H9 (cell line): ENCODE data around the gene TRPM2. TPM values are rescaled to one million over a fixed set of nuclear protein-coding genes. Genes with fewer than 3 reads are reported as not detected.

ENCODE experiments used
- DNase-seq: peaks from one replicate; pipeline ENCODE4 v3.0.0-alpha.2; 2017
- H2AFZ ChIP-seq: one replicate; pipeline ENCODE4 v1.6.1; 2013; ENCODE audit warnings: mild to moderate bottlenecking, low read length, control low read depth, moderate library complexity
- H2AK5ac ChIP-seq: 2 replicates; pipeline ENCODE4 v1.6.1; 2013; ENCODE audit warnings: low read length, control low read depth, mixed read lengths; ENCODE audit not compliant: insufficient read length
- H2BK120ac ChIP-seq: one replicate; pipeline ENCODE4 v1.6.1; 2013; ENCODE audit warnings: low read depth, mild to moderate bottlenecking, low read length, control low read depth, inconsistent platforms; ENCODE audit not compliant: poor library complexity, severe bottlenecking
- H2BK12ac ChIP-seq: 2 replicates; pipeline ENCODE4 v1.6.1; 2013; ENCODE audit warnings: low read length, control low read depth, mixed read lengths, low read depth; ENCODE audit not compliant: insufficient read length
- H2BK15ac ChIP-seq: 2 replicates; pipeline ENCODE4 v1.6.1; 2013; ENCODE audit warnings: low read depth, low read length, control low read depth
- H2BK20ac ChIP-seq: one replicate; pipeline ENCODE4 v1.6.1; 2013; ENCODE audit warnings: low read depth, mild to moderate bottlenecking, low read length, control low read depth, inconsistent platforms; ENCODE audit not compliant: poor library complexity, severe bottlenecking
- H2BK5ac ChIP-seq: 2 replicates; pipeline ENCODE4 v1.6.1; 2013; ENCODE audit warnings: low read length, control low read depth, mixed read lengths; ENCODE audit not compliant: insufficient read length
- H3K14ac ChIP-seq: 2 replicates; pipeline ENCODE4 v1.6.1; 2013; ENCODE audit warnings: low read length, control low read depth; ENCODE audit not compliant: insufficient read depth
- H3K18ac ChIP-seq: 2 replicates; pipeline ENCODE4 v1.6.1; 2013; ENCODE audit warnings: low read depth, mild to moderate bottlenecking, mixed read lengths, low read length, control low read depth; ENCODE audit not compliant: insufficient read length
- H3K23ac ChIP-seq: 2 replicates; pipeline ENCODE4 v1.6.1; 2013; ENCODE audit warnings: low read length, control low read depth, mixed read lengths, low read depth; ENCODE audit not compliant: insufficient read length
- H3K23me2 ChIP-seq: 2 replicates; pipeline ENCODE4 v1.6.1; 2013; ENCODE audit warnings: low read depth, mild to moderate bottlenecking, mixed read lengths, low read length, control low read depth; ENCODE audit not compliant: insufficient read length, poor library complexity, severe bottlenecking
- H3K27ac ChIP-seq: 2 replicates; pipeline ENCODE4 v1.5.1; 2013; ENCODE audit warnings: low read length, control low read depth, mixed read lengths, low read depth; ENCODE audit not compliant: insufficient read length
- H3K27me3 ChIP-seq: 2 replicates; pipeline ENCODE4 v1.6.1; 2013; ENCODE audit warnings: low read length, control low read depth, inconsistent platforms; ENCODE audit not compliant: insufficient read depth
- H3K4ac ChIP-seq: 2 replicates; pipeline ENCODE4 v1.6.1; 2013; ENCODE audit warnings: low read depth, mild to moderate bottlenecking, control low read depth, inconsistent platforms, low read length, moderate library complexity
- H3K4me1 ChIP-seq: 2 replicates; pipeline ENCODE4 v1.6.1; 2013; ENCODE audit warnings: low read length, control low read depth, inconsistent platforms; ENCODE audit not compliant: insufficient read depth
- H3K4me2 ChIP-seq: 2 replicates; pipeline ENCODE4 v1.6.1; 2013; ENCODE audit warnings: low read length, control low read depth, mixed read lengths; ENCODE audit not compliant: insufficient read length, insufficient read depth
- H3K56ac ChIP-seq: 2 replicates; pipeline ENCODE4 v1.6.1; 2013; ENCODE audit warnings: low read depth, mild to moderate bottlenecking, mixed read lengths, low read length, control low read depth; ENCODE audit not compliant: insufficient read length
- H3K79me1 ChIP-seq: 2 replicates; pipeline ENCODE4 v1.6.1; 2013; ENCODE audit warnings: low read depth, mild to moderate bottlenecking, moderate library complexity, low read length, control low read depth, inconsistent platforms; ENCODE audit not compliant: insufficient read depth, poor library complexity, severe bottlenecking
- H3K79me2 ChIP-seq: 2 replicates; pipeline ENCODE4 v1.6.1; 2013; ENCODE audit warnings: low read length, control low read depth, inconsistent platforms; ENCODE audit not compliant: insufficient read depth
- H3K9ac ChIP-seq: 2 replicates; pipeline ENCODE4 v1.6.1; 2013; ENCODE audit warnings: low read length, control low read depth, mixed read lengths; ENCODE audit not compliant: insufficient read length; ENCODE audit errors: extremely low read depth
- H3K9me3 ChIP-seq: one replicate; pipeline ENCODE4 v1.6.1; 2013; ENCODE audit warnings: low read depth, low read length, inconsistent platforms; ENCODE audit not compliant: control insufficient read depth
- H3T11ph ChIP-seq: one replicate; pipeline ENCODE4 v1.6.1; 2013; ENCODE audit warnings: mild to moderate bottlenecking, low read length, control low read depth, inconsistent platforms
- H4K20me1 ChIP-seq: one replicate; pipeline ENCODE4 v1.6.1; 2013; ENCODE audit not compliant: control insufficient read depth, insufficient read length, insufficient read depth
- H4K5ac ChIP-seq: 2 replicates; pipeline ENCODE4 v1.6.1; 2013; ENCODE audit warnings: low read depth, mild to moderate bottlenecking, mixed read lengths, low read length, control low read depth; ENCODE audit not compliant: insufficient read length
- H4K8ac ChIP-seq: replicated peaks from 2 replicates; pipeline ENCODE4 v1.6.1; 2013; ENCODE audit warnings: low read length, control low read depth, mixed read lengths, low read depth; ENCODE audit not compliant: insufficient read length
- H4K91ac ChIP-seq: 2 replicates; pipeline ENCODE4 v1.6.1; 2013; ENCODE audit warnings: low read depth, mild to moderate bottlenecking, moderate library complexity, mixed read lengths, low read length, control low read depth; ENCODE audit not compliant: insufficient read length
- H3K27ac Mint-ChIP-seq, 3 experiments: 2 replicates in 2 of 3; 3 replicates in 1 of 3; pipeline ENCODE4 v1.8.0; 2020 to 2021; ENCODE audit warnings: mixed read lengths in 3 of 3, mild to moderate bottlenecking in 1 of 3, moderate library complexity in 1 of 3
- H3K27me3 Mint-ChIP-seq: 2 replicates; pipeline ENCODE4 v1.8.0; 2021; ENCODE audit warnings: low read depth, mild to moderate bottlenecking, moderate library complexity, mixed read lengths
- H3K36me3 Mint-ChIP-seq, 3 experiments: 2 replicates in 2 of 3; 3 replicates in 1 of 3; pipeline ENCODE4 v1.8.0; 2020 to 2021; ENCODE audit warnings: low read depth in 3 of 3, mixed read lengths in 3 of 3; ENCODE audit not compliant: insufficient read depth in 1 of 3
- H3K4me1 Mint-ChIP-seq, 2 experiments: 2 replicates each; pipeline ENCODE4 v1.8.0; 2020; ENCODE audit warnings: mixed read lengths in 2 of 2
- H3K4me3 Mint-ChIP-seq, 2 experiments: 2 replicates in 1 of 2; 3 replicates in 1 of 2; pipeline ENCODE4 v1.8.0; 2020 to 2021; ENCODE audit warnings: mild to moderate bottlenecking in 2 of 2, mixed read lengths in 2 of 2, moderate library complexity in 1 of 2
- H3K9me3 Mint-ChIP-seq, 2 experiments: 2 replicates in 1 of 2; 3 replicates in 1 of 2; pipeline ENCODE4 v1.8.0; 2020; ENCODE audit warnings: mild to moderate bottlenecking in 2 of 2, mixed read lengths in 2 of 2, moderate library complexity in 1 of 2
- WGBS: extraction: QIAGEN DNeasy Blood & Tissue Kit; methylation state at CpG from one replicate; pipeline ENCODE4 v1.1.7; 2013; ENCODE audit warnings: missing lambda C conversion rate, low lambda C conversion rate, mixed read lengths; ENCODE audit not compliant: insufficient read length; ENCODE audit errors: extremely low coverage; 5-methylcytosine and 5-hydroxymethylcytosine counted together
- total RNA-seq: library from RNA; stranded (reverse); gene quantifications from 2 replicates; pipeline ENCODE4 v1.2.1, GENCODE V29; 2021
- TF ChIP-seq, protein P1 (sequence below): fragments of 200-600 bp; sonication (generic); conservative IDR thresholded peaks from 3 replicates; pipeline ENCODE4 v1.8.0; 2021; ENCODE audit warnings: antibody characterized with exemption, mild to moderate bottlenecking

The TRPM2 gene
- total RNA-seq, 1 experiment from 2014 or later, result 0.68 TPM

DNA sequence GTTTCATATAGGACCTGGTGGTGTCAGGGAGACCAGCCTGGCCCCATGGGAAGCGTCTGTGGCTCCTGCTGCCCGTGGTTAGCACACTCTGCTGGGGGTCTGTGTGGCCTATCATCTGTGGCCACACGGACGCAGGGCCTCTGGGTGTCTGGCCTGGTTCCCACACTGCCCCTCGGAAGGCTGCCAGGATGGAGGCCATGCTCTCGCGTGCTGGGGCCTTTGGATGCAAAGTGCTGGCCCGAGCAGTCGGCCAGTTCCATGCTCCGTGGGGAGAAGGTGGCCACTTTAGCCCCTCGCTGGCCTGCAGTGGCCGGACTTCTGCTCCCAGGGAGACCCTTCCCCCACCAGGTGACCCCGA, 81.1 kb downstream of the TRPM2 start:
- Histone ChIP-seq H3K9ac (no peak overlapping the region), H4K8ac (no peak overlapping the region)
- WGBS, result no CpG with 5 or more reads among the region's 13 CpGs

More for the DNA sequence above, 81.1 kb downstream of the TRPM2 start:
- Histone ChIP-seq H3K4me1 (no peaks in the 10 kb centered on the region), H2BK20ac (no peak overlapping the region), H4K5ac (no peak overlapping the region), H3K4ac (no peak overlapping the region), H3K23ac (no peak overlapping the region), H2AFZ (no peak overlapping the region), H3T11ph (no peak overlapping the region), H3K56ac (no peak overlapping the region), H2BK5ac (no peak overlapping the region), H4K20me1 (no peaks in the 10 kb centered on the region), H3K27ac (no peak overlapping the region), H4K91ac (no peak overlapping the region), H2AK5ac (no peak overlapping the region), H3K14ac (no peak overlapping the region), H3K27me3 (no peaks in the 10 kb centered on the region), H3K18ac (no peak overlapping the region), H2BK12ac (no peak overlapping the region), H3K9me3 (no peaks in the 10 kb centered on the region), H2BK15ac (no peak overlapping the region), H3K79me1 (no peaks in the 10 kb centered on the region), H3K79me2 (no peaks in the 10 kb centered on the region), H3K23me2 (no peaks in the 10 kb centered on the region), H3K4me2 (no peak overlapping the region), H2BK120ac (no peak overlapping the region)
- Mint-ChIP-seq H3K27me3 (no peaks in the 10 kb centered on the region; the same call in 1 of the 2 replicates), H3K27ac (no peak overlapping the region), H3K4me1 (no peaks in the 10 kb centered on the region), H3K9me3 (peaks cover 10 to 13% of the 10 kb centered on the region in 2 experiments; a peak in 4 of 5 replicates), H3K36me3 (no peaks in the 10 kb centered on the region; a peak in 1 of 7 replicates), H3K4me3 (no peak overlapping the region; a peak in 1 of 5 replicates)
- no peak for DNase-seq
- TF ChIP-seq, protein P1, sequence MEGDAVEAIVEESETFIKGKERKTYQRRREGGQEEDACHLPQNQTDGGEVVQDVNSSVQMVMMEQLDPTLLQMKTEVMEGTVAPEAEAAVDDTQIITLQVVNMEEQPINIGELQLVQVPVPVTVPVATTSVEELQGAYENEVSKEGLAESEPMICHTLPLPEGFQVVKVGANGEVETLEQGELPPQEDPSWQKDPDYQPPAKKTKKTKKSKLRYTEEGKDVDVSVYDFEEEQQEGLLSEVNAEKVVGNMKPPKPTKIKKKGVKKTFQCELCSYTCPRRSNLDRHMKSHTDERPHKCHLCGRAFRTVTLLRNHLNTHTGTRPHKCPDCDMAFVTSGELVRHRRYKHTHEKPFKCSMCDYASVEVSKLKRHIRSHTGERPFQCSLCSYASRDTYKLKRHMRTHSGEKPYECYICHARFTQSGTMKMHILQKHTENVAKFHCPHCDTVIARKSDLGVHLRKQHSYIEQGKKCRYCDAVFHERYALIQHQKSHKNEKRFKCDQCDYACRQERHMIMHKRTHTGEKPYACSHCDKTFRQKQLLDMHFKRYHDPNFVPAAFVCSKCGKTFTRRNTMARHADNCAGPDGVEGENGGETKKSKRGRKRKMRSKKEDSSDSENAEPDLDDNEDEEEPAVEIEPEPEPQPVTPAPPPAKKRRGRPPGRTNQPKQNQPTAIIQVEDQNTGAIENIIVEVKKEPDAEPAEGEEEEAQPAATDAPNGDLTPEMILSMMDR, result no peak
